Measurements from ENCODE around the gene SYT1. TPM values are rescaled to one million over a fixed set of nuclear protein-coding genes. Genes with fewer than 3 reads are reported as not detected.

SYT1 gene
- total RNA-seq, 1 donor from 2014 or later: 0.59 TPM

DNA sequence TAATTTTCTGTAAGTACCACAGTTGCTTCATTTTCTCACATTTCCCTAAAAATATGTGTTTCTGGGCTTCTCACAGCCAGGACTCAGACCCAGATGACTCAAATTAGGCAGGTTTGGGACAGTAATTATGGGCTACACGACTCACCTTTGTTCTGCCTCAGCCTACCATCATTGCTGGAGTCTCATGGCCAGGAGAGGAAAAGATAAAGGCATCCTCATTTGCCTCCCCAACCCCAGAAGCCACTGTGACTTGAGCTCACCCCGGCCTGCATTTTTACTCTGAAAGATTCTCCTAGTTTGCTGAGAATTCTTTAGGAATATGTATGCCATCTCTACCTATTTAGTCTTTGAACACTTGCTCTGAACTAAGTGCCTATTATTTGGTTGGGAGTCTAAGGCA, 618.3 kb downstream of the SYT1 start:
- no peaks in the 10 kb centered on the region for H3K9me3 Mint-ChIP-seq (ENCODE audit: unreplicated experiment)
- H3K36me3 Mint-ChIP-seq (ENCODE audit: unreplicated experiment): peaks cover 6% of the 10 kb centered on the region
- peaks cover 5% of the 10 kb centered on the region for H3K4me1 Mint-ChIP-seq (ENCODE audit: unreplicated experiment)
- H3K4me3 Mint-ChIP-seq (ENCODE audit: unreplicated experiment): no peak overlapping the region
- no peaks in the 10 kb centered on the region for H3K27me3 Mint-ChIP-seq (ENCODE audit: unreplicated experiment)
- DNase-seq (ENCODE audit: extremely low spot score, unreplicated experiment): no peak
- TF ChIP-seq, protein P1, sequence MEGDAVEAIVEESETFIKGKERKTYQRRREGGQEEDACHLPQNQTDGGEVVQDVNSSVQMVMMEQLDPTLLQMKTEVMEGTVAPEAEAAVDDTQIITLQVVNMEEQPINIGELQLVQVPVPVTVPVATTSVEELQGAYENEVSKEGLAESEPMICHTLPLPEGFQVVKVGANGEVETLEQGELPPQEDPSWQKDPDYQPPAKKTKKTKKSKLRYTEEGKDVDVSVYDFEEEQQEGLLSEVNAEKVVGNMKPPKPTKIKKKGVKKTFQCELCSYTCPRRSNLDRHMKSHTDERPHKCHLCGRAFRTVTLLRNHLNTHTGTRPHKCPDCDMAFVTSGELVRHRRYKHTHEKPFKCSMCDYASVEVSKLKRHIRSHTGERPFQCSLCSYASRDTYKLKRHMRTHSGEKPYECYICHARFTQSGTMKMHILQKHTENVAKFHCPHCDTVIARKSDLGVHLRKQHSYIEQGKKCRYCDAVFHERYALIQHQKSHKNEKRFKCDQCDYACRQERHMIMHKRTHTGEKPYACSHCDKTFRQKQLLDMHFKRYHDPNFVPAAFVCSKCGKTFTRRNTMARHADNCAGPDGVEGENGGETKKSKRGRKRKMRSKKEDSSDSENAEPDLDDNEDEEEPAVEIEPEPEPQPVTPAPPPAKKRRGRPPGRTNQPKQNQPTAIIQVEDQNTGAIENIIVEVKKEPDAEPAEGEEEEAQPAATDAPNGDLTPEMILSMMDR (IDR thresholded peaks at IDR 0.05): no peak
- no peak overlapping the region for H3K27ac Mint-ChIP-seq (ENCODE audit: unreplicated experiment)

DNA sequence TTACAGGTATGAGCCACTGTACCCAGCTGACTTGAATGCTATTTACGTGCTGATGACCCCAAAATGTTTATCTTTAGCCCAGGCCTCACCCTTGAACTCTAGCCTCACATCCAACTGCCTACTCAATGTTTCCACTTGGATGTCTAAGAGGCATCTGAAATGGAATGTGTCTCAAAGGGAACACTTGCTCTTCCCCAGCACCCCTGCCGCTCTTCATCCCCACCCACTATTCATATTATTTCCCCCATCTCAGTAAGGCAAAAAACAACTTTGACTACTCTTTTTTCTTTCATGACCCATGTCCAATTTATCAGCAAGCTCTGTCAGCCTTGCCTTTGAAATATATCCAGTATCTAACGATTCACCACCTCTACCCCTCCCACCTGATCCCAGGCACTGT, 621.6 kb downstream of the SYT1 start:
- Mint-ChIP-seq H3K9me3 (ENCODE audit: unreplicated experiment) (no peaks in the 10 kb centered on the region), H3K4me1 (ENCODE audit: unreplicated experiment) (peaks cover 5% of the 10 kb centered on the region), H3K36me3 (ENCODE audit: unreplicated experiment) (peaks cover 6% of the 10 kb centered on the region), H3K4me3 (ENCODE audit: unreplicated experiment) (no peak overlapping the region), H3K27ac (ENCODE audit: unreplicated experiment) (no peak overlapping the region), H3K27me3 (ENCODE audit: unreplicated experiment) (no peaks in the 10 kb centered on the region)
- TF ChIP-seq, protein P1 (IDR thresholded peaks at IDR 0.05): no peak
- DNase-seq (ENCODE audit: extremely low spot score, unreplicated experiment): no peak

DNA sequence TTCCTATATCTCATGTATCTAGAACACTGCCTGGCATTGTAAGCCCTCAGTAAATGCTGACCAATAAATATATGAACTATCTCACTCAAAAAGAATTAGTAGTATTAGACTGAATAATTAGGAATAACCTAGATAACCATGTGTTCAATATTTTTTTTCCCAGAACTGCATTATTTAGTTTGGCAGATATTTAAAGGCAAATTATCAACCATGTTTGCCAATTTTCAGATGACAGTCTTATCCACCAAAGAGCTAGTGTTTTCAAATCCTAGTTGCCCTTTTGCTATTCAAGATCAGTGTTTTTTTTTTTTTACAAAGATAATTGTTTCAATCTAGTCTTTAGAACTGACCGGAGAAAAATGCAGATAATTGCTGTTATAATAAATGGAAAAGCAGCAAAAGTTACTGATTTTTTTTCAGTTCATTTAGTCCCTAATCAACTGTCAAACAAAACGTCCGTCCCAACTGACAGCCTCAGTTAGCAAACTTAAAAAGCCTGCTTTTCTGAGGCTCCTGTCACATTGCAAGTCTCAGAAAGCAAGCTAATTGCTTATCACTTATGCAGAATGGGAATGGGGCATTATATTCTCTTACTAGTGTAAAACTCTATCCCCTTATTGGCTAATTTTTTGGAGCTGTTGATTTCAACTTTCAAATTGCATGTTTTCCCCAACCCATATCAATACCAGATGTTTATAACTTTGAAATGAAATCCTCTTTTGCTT, 623.0 kb downstream of the SYT1 start:
- no peak overlapping the region for H3K27ac Mint-ChIP-seq (ENCODE audit: unreplicated experiment)
- no peak overlapping the region for H3K4me3 Mint-ChIP-seq (ENCODE audit: unreplicated experiment)
- H3K27me3 Mint-ChIP-seq (ENCODE audit: unreplicated experiment): no peaks in the 10 kb centered on the region
- TF ChIP-seq, protein P1 (IDR thresholded peaks at IDR 0.05): no peak
- H3K9me3 Mint-ChIP-seq (ENCODE audit: unreplicated experiment): peaks cover 6% of the 10 kb centered on the region
- H3K36me3 Mint-ChIP-seq (ENCODE audit: unreplicated experiment): peaks cover 11% of the 10 kb centered on the region
- peaks cover 5% of the 10 kb centered on the region for H3K4me1 Mint-ChIP-seq (ENCODE audit: unreplicated experiment)
- no peak for DNase-seq (ENCODE audit: extremely low spot score, unreplicated experiment)

Small RNA genes within 50 kb of the gene (microRNA-seq; reads per million reads assigned to microRNA genes)
- gene MIR1252 (ENCODE audit: unreplicated experiment): not detected

Data from osteocyte (in vitro differentiated cells).